DMS53 treated with DMSO at 0.1 percent for 48 hours (cell line): ENCODE results near the gene PIP5KL1.
A peak's percentile ranks its signal among the peaks of the same experiment; 100 is the strongest.

ENCODE experiments used
- DNase-seq: peaks from one replicate; lab custom pipeline; 2025; ENCODE audit not compliant: unreplicated experiment; lab: John Stamatoyannopoulos, UW

PIP5KL1 gene

GRCh38 chr9:127968700-127969383 is 38.3 kb upstream of the PIP5KL1 start:
- no peak for DNase-seq

- DNase-seq = peak; percentile 33
These were observed 37.5 kb upstream of the PIP5KL1 start for GRCh38 chr9:127968042-127968441.

- no peak for DNase-seq
These were observed 36.7 kb upstream of the PIP5KL1 start for GRCh38 chr9:127967151-127967809.

GRCh38 chr9:127966416-127967150 is 36.0 kb upstream of the PIP5KL1 start:
- DNase-seq = no peak

- DNase-seq = no peak
These were observed 35.4 kb upstream of the PIP5KL1 start for GRCh38 chr9:127965953-127966352.

- DNase-seq = no peak
These were observed 32.9 kb upstream of the PIP5KL1 start for GRCh38 chr9:127963359-127964064.

- DNase-seq = no peak
These were observed 32.4 kb upstream of the PIP5KL1 start for GRCh38 chr9:127963041-127963358.

GRCh38 chr9:127962278-127962677 is 31.7 kb upstream of the PIP5KL1 start:
- no peak for DNase-seq

- no peak for DNase-seq
These were observed 31.1 kb upstream of the PIP5KL1 start for GRCh38 chr9:127961613-127962155.

- no peak for DNase-seq
These were observed 30.5 kb upstream of the PIP5KL1 start for GRCh38 chr9:127961155-127961490.

GRCh38 chr9:127960410-127961154 is 30.0 kb upstream of the PIP5KL1 start:
- DNase-seq = no peak

GRCh38 chr9:127959841-127960409 is 29.3 kb upstream of the PIP5KL1 start:
- DNase-seq = no peak

- DNase-seq = no peak
These were observed 28.8 kb upstream of the PIP5KL1 start for GRCh38 chr9:127959398-127959797.

GRCh38 chr9:127958728-127959127 is 28.2 kb upstream of the PIP5KL1 start:
- no peak for DNase-seq

- DNase-seq = peak; percentile 99
These were observed 24.9 kb upstream of the PIP5KL1 start for GRCh38 chr9:127955294-127956015.

GRCh38 chr9:127954831-127955293 is 24.3 kb upstream of the PIP5KL1 start:
- no peak for DNase-seq

GRCh38 chr9:127953768-127954505 is 23.4 kb upstream of the PIP5KL1 start:
- DNase-seq = no peak

GRCh38 chr9:127953154-127953553 is 22.6 kb upstream of the PIP5KL1 start:
- no peak for DNase-seq
